ENCODE results near the gene CCSAP. TPM values are rescaled to one million over a fixed set of nuclear protein-coding genes. Genes with fewer than 3 reads are reported as not detected.

Gene CCSAP
- total and polyA plus RNA-seq, 12 donors = 0.91 to 4.7 (median 2.9) TPM

DNA sequence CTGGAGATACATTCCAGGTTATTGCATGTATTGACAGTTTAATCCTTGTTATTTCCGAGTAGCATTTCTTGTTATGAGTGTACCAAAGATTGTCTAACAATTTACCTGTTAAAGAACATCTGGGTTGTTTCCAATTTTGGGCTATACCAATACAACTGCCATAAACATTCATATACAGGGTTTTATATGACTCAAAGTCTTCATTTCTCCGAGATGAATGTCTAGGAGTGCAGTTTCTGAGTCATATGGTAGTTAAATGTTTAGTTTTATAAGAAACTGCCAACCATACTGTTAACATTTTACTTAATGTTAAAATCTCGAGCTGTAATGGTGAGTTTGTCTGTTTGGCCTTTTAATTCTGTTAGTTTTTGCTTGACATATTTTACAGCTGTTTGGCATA lies 61.9 kb downstream of the CCSAP start:
- 95% methylated on average over 3 of the region's 3 CpGs for WGBS, 2 donors
- peaks cover 0 to 44% (median 24%) of the 10 kb centered on the region in 9 donors for H3K4me1 ChIP-seq
- intact Hi-C loops (cut with DNase I) = no loop called here
- DNase-seq (no peak), ATAC-seq (no peak)
- peaks cover 0 to 6% (median 0%) of the 10 kb centered on the region in 9 donors for H3K36me3 ChIP-seq
- peaks cover 0 to 8% (median 0%) of the 10 kb centered on the region in 11 donors for H3K9me3 ChIP-seq
- no peak overlapping the region for H3K27ac ChIP-seq
- TF ChIP-seq, protein P1, sequence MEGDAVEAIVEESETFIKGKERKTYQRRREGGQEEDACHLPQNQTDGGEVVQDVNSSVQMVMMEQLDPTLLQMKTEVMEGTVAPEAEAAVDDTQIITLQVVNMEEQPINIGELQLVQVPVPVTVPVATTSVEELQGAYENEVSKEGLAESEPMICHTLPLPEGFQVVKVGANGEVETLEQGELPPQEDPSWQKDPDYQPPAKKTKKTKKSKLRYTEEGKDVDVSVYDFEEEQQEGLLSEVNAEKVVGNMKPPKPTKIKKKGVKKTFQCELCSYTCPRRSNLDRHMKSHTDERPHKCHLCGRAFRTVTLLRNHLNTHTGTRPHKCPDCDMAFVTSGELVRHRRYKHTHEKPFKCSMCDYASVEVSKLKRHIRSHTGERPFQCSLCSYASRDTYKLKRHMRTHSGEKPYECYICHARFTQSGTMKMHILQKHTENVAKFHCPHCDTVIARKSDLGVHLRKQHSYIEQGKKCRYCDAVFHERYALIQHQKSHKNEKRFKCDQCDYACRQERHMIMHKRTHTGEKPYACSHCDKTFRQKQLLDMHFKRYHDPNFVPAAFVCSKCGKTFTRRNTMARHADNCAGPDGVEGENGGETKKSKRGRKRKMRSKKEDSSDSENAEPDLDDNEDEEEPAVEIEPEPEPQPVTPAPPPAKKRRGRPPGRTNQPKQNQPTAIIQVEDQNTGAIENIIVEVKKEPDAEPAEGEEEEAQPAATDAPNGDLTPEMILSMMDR (IDR thresholded peaks at IDR 0.05) = no peak
- no peaks in the 10 kb centered on the region for H3K27me3 ChIP-seq
- H3K4me3 ChIP-seq = no peak overlapping the region

DNA sequence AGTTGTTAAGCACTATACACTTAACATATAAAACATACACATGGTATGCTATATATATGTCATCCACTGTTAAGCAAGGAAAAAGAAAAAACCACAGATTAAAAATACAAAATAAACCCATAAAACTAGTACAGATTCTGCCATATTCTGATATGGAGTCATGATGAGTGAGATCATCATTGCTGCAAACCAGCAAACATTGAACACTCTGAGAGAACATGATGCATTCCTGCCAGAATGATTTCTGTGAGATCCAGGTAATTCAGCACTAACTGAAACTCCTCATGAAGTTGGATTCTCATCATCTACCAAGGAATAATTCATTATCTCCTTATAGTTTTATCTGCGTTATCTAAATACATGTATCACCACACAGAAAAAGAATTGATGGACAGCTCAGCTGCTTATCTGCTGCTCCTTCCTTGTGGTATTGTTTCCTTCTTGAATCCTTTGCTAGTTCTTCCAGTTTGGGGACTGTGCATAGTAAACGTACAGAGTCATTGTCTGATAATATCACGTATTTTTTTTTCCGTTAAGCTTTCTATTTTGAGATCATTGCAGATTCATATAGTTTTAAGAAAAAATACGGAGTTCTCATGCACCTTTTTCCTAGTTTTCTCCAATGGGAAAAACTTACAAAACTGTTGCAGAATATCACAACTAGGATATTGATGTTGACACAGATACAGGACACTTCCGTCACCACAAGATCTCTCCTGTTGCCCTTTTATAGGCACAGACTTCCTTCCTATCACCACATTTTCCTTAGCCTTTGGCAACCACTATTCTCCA lies 62.6 kb downstream of the CCSAP start:
- no peaks in the 10 kb centered on the region for H3K27me3 ChIP-seq
- TF ChIP-seq, protein P1 (IDR thresholded peaks at IDR 0.05) = no peak
- H3K27ac ChIP-seq = no peak overlapping the region
- H3K4me3 ChIP-seq = no peak overlapping the region
- ATAC-seq (no peak), DNase-seq (no peak)
- peaks cover 0 to 44% (median 25%) of the 10 kb centered on the region in 9 donors for H3K4me1 ChIP-seq
- peaks cover 0 to 6% (median 0%) of the 10 kb centered on the region in 9 donors for H3K36me3 ChIP-seq
- WGBS, 2 donors = 69 to 73% methylated on average over 6 of the region's 6 CpGs
- intact Hi-C loops (cut with DNase I) = no loop called here
- H3K9me3 ChIP-seq = peaks cover 0 to 8% (median 0%) of the 10 kb centered on the region in 11 donors

GRCh38 chr1:229279242-229279641 lies 63.6 kb downstream of the CCSAP start:
- Histone ChIP-seq H3K4me1 (peaks cover 0 to 50% (median 30%) of the 10 kb centered on the region in 9 donors), H3K27me3 (no peaks in the 10 kb centered on the region), H3K27ac (no peak overlapping the region), H3K9me3 (peaks cover 0 to 8% (median 0%) of the 10 kb centered on the region in 11 donors), H3K4me3 (no peak overlapping the region), H3K36me3 (peaks cover 0 to 6% (median 0%) of the 10 kb centered on the region in 9 donors)
- intact Hi-C loops (cut with DNase I) = loop anchor here in 2 of 10 donors (5.0 to 10.0 kb wide), 2 partner anchors 66 to 228 kb away; partner anchors contain the start of genes CCSAP (in 1 of the 2) and NUP133 (in 1 of the 2)
- DNase-seq = no peak
- WGBS, 2 donors = 61 to 68% methylated on average over 3 of the region's 3 CpGs
- no peak for ATAC-seq
- TF ChIP-seq, protein P1 (IDR thresholded peaks at IDR 0.05) = no peak

DNA sequence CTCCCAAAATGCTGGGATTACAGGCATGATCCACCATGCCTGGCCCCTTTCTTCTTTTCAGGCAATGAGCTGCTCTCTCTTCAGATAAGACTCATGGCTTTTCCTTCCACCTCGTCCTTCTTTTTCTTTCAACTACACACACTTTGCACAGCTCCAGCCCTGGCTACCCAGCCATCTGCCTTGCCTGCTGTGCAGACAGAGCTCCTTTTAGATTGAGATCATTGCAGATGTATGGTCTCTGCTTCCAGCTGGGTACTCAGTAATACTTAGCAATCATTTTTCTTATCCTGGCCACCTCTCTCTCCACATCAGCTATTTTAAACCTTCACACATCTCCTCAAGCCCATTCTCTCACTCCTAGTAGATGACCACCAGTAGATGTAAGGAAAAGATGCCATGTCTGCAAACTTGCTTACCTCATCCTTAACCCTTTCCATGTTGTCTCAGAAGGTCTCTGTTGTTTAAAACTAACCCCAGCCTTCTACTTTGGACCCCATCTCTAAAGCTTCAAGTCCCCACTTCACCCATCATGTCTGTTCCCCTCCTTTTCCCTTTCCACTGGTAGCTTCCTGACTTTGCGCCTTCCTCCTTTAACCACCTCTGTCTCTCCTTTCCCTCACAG lies 64.6 kb downstream of the CCSAP start:
- no peak for DNase-seq
- no peak overlapping the region for H3K4me3 ChIP-seq
- H3K9me3 ChIP-seq = peaks cover 0 to 8% (median 0%) of the 10 kb centered on the region in 11 donors
- no peak for ATAC-seq
- H3K36me3 ChIP-seq = peaks cover 0 to 6% (median 0%) of the 10 kb centered on the region in 9 donors
- 92 to 93% methylated on average over 2 of the region's 2 CpGs for WGBS, 2 donors
- H3K27me3 ChIP-seq = no peaks in the 10 kb centered on the region
- intact Hi-C loops (cut with DNase I) = loop anchor here in 2 of 10 donors (5.0 to 10.0 kb wide), 2 partner anchors 67 to 229 kb away; partner anchors contain the start of genes CCSAP (in 1 of the 2) and NUP133 (in 1 of the 2)
- H3K27ac ChIP-seq = no peak overlapping the region
- peaks cover 3 to 57% (median 31%) of the 10 kb centered on the region in 9 donors for H3K4me1 ChIP-seq
- TF ChIP-seq, protein P1 (IDR thresholded peaks at IDR 0.05) = no peak
